OCI-M1 (cell line): ENCODE results near the gene CNTN6.
A peak's percentile ranks its signal among the peaks of the same experiment; 100 is the strongest.

ENCODE experiments used
- DNase-seq: peaks from one replicate; lab custom pipeline; 2025; lab: John Stamatoyannopoulos, UW

CNTN6 gene

DNA sequence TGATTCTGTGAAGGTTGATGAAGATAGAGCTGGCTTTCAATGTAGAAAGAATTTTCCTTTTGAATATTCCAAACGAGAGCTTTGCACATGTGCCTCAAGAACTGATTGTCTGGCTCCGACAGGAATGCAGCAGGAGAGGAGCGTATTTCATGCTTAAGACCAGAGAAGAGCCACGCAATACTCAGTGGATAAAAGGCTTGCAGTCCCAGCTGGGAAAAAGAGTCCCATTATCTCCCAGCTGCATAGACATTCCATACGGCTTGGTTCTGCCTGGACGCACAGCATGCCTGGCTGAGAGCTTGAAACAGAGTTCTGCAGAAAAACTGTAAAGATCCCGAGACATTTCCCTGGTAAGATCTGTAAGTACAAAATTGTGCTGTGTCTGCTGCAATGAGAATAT is at the start of gene CNTN6:
CNTN6 (plus strand) TSS at position 254 of the 400 bp plus-strand sequence. CDS start 54,985 bp downstream, outside the sequence.
- DNase-seq, result no peak

DNA sequence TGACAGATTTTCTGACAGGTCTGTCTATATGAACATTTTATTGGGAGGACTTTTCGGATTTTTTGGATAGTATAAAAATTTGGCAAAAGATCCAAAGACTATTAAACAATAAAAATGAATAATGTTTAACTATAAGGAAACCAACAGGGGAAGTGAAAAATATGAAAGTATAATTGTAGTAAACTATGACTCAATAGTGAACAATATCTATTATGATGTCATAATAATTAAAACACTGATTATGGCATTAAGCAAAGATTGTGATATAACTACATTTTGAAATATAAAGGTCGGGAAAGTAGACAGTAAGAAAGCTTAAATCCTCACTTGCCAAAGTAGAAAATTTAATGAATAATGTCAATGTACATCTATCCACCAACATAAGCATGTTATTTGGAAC is 44.3 kb upstream of the CNTN6 start:
- no peak for DNase-seq

- DNase-seq, result no peak
These were observed 37.0 kb upstream of the CNTN6 start for GRCh38 chr3:1055870-1056269.

DNA sequence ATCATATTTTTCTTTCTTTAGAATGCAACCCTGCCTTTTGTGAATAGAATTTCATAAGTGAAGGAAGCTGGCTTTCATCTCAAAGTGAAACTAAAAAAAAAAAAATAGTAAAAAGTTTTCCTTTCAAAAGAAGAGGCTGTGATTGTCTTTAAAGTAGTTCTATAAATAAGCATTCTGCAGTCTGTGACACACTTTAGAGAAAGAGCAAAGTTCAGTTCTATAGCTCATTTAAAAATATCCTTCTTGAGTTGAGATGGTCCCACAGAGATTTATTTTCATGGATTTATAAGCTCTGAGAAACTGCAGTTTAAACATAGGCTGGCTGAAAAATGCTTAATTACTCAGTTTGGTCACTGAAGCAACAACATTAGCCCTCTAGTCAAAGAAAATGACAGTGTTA is 36.1 kb upstream of the CNTN6 start:
- no peak for DNase-seq

GRCh38 chr3:1057436-1057835 is 35.4 kb upstream of the CNTN6 start:
- DNase-seq, result no peak

DNA sequence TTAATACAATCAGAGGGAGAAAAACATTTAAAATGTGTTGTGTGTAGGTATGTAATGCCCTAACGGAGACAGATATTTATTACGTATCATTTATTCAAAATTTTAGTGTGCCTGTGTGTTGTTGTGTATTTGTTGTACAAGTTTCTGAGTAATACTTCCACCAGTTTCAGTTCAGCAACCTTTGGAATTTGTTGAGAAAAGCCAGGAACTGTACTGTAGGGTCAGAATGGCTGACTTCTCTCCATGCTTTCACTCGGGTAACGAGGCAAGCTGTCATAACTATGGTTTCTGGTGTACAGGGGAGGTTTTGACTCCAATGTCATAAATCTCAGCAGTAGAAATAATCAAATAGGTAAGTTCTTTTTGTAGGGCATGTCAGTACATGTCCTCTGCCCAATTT is 23.8 kb upstream of the CNTN6 start:
- DNase-seq, result no peak

- DNase-seq, result no peak
These were observed 20.8 kb upstream of the CNTN6 start for GRCh38 chr3:1072041-1072440.

- no peak for DNase-seq
These were observed 13.2 kb upstream of the CNTN6 start for GRCh38 chr3:1079662-1080061.

DNA sequence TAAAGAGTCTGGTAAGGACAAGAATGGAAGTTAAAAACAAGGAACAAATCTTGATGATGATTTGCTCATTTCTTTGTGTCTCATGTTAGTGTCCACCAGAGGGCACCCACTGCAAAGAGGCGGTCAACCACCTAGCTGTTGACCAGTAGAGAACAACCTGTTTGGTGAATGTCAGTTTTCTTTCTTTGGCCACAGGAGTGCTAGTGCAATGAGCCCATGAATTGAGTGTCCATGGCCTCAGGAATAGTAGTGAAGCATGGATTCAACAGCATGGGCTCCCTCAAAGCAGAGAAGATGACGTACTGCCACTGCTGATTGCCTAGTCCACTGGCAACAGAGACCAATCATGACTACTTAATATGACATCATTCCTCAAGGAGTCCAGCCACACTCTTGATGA is 10.7 kb upstream of the CNTN6 start:
- peak; percentile 73 for DNase-seq

DNA sequence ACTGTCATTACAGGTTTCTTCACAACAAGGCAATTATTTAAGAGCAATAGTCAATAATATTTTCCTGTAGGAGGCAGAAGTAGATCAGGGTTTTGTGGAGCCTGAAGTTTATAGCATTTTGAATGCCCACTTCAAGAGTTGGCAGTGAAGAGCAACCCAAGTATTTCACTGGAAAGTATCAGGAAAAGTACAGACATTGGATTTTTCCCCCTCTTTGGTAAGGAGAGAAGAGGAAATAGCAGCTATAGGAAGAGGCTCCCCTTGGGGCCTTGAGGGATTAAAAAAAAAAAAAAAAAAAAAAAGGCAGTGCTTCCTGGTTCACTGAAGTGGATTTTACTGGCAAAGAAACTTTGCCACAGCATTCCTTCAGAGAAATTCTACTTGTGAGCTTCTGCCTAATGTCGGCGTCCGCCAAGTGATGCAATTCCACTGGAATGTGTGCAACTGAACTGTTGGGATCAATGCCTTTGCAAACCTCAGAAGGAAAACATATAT is 5.7 kb upstream of the CNTN6 start:
- peak; percentile 24 for DNase-seq

DNA sequence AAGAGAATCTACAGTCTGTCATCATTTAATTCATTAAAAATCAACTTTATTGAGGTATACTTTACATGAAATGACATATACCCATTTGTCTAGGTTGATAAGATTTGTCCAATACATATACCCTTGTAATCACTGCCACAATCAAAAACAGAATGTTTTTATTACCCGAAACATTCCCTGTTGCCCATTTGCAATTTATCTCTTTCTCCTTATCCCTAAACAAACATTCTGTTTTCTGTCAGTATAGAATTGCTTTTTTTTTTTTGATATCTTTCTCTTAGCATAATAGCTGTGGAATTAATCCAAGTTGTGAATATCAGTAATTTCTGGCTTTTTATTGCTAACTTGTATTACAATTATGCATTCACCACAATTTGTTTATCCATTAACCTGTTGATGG is 4.3 kb upstream of the CNTN6 start:
- no peak for DNase-seq

GRCh38 chr3:1091286-1091685 is 1.5 kb upstream of the CNTN6 start:
- DNase-seq, result no peak

DNA sequence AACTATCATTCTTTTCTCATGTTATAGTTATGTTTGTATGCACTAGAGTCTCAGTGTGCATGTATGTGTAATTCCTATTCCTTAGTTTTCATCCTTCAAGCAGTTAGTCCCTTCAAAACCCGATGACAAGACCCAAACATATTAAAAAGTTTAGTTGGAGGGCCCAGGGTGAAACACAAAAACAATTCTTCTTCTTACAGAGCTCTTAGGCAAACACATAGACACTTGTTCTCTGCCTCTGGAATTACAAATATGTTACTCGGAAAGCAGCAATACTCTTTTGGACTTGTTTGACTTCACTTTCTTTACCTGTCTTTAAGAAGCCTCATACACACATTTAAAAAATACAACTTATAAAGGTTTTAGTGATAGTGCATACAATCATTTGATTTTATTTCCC is 763 bp upstream of the CNTN6 start:
- no peak for DNase-seq

DNA sequence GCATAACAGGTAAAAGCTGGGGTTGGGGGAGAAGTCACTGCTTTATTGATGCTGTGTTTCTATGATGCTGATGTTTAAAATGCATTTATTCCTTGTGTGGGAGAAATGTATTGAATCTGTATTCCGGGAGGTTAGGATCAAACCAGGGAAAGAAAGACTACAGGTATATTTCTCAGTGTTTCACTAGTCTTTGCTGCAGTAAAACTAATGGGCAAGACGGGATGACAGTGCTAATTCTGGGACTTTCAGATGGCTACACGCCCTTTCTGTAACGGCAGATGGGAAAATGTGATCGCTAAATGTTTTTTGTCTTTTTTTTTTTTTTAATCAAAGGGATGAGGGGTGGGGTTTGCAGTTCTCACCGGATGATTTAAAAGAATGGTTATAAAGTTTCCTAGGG is 393 bp downstream of the CNTN6 start:
- DNase-seq, result no peak

DNA sequence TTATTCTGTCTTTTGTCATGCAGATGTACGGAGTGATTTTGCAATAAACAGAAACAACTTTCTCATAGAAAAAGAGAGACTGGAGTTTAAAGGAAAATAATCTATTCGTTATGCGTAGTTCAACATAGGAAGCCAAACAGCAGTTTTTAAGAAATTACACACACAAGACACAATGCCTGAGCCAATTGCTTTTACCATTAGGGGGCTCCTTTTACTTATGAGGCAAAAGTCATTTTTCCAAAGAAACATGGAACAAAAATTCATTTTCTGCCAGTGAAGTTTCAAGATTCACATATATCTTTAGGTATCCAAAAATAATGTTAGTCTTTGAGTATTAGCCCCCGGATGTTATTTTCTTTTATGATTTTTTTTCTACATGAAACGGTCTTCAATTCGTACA is 10.7 kb downstream of the CNTN6 start:
- DNase-seq, result peak; percentile 15

DNA sequence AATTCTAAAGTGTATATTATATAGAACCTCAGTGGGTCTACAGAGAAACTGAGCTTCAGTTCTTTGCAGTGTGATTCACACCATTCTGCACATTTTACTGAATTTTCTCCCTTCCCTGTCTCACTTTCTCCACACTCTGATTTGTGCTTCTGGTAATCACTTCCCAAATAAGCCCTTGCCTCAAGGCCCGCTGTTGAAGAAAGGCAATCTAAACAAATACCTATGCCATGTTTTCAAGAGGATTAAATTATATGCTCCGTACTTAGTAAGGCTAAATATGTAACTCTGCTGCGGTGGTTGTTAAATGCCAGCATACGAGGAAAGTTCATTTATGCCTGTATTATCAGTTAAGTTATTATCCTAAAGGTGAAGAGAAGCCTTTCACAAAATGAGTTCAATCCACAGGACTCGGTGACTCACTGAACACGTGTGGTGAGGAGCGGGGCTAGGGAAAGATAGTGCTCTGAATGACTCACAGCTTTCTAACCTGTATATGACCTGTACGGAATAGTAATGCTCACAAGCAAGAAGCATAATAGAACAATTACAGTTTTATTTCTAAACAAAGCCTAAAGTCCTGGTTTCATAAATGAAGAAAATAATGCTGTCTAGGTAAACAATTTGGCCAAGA is 25.1 kb downstream of the CNTN6 start:
- peak; percentile 10 for DNase-seq

DNA sequence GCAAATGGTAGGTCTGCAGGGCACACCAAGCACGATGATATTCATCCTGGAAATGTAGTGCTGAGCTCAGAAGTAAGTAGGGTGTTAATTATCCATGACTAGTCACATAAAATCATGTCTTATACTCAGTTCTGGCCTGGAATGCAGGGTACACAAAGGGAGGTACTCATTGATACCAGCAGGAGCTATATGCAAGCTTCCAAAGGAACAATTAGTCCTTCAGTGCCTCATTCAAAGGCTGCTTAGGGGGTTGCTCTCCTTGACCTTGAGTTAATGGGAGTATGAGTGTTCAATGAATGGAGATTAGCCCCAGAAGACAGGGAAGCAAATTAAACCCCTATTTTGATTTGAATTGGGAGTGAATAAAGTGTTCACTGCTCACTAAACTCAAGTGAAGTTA is 38.3 kb downstream of the CNTN6 start:
- no peak for DNase-seq

DNA sequence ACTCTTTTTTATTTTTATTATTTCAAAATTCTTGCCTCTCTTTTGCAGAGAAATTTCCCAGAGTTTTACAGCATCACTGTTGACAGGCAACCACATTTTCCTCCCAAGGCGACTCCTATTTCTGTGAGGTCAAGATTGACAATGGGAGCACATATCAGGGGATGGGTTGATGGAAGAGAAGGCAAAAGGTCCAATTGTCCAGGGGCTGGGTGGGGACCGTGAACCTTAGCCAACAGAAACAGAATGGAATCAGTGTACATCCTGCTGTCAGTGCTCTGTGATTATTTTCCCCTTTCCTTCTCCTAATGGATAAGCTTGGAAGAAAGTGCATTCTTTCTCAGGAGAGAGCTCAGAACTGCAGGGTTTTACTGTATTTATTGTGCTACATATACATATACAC is 42.4 kb downstream of the CNTN6 start:
- DNase-seq, result no peak

DNA sequence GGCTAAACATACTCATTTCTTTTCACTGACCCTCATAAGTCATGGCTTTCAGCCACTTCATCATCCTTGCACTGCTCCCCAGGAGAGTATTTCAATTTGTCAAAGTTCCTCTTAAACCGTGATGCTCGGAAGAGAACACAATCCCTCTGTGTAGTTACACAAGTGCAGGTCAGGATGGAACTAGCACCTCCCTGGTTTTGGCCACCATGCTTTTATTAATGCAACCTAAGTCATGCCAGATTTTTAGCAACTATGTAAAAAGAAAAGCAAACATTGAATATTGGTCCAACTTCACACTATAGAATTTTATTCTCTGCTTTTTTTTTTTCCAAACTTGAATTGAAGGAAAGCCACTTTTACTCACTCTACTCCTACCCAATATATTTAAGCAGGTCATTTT is 45.2 kb downstream of the CNTN6 start:
- no peak for DNase-seq

DNA sequence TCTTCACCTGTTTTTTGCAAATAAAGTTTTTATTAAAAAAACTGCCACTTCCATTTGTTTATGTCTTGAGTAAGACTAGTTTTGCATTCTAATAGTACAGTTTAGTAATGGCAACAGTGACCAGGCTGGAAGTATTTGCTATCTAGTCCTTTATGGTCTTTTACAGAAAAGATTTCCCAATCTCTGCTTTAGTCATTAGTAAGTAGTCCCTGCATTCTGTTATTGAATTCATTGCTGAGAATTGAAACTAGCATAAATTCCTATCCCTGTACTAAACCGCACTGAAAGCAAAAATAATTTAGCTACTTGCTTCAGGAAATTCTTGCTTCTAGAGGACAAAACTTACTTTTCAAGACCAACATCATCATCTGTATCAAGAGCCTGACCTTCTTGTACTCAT is 46.2 kb downstream of the CNTN6 start:
- DNase-seq, result no peak

DNA sequence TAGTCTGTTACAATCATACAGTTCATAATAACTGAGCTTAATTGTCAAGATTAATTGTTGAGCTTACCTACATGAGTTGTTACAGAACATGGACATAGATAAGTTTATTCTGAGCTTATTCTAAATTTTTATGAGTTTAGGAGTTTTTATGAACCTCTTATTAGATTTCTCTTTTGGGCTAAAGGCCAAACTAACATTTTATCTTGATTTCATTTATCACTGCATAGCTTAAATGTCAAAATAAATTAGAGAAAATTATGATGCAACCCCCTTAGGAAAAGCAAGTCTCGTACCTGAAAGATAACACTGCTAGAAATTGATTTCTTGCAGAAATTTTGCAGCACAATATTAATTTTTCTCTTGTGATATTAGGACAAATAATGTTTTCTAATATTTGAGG is 54.5 kb downstream of the CNTN6 start:
- DNase-seq, result no peak

GRCh38 chr3:1147819-1148218 is 55.0 kb downstream of the CNTN6 start:
- no peak for DNase-seq

DNA sequence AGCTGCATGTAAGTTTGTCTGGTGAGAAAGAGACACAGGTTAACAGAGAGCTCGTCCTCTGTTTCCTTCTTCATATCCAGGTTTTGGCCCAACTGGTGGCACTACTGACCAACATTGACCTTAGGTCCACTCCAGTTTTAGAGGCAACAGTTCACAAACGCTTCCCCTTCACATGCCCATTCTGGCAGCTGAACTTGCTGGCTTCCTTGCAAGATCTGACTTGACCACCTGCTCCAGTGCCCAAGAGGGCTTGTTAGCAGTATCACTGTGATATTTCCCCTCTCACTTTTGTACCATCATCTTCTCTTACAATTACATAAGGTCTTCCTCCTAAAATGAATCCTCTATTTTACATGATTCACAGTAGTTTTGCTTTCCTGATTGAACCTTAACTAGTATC is 71.3 kb downstream of the CNTN6 start:
- DNase-seq, result no peak

DNA sequence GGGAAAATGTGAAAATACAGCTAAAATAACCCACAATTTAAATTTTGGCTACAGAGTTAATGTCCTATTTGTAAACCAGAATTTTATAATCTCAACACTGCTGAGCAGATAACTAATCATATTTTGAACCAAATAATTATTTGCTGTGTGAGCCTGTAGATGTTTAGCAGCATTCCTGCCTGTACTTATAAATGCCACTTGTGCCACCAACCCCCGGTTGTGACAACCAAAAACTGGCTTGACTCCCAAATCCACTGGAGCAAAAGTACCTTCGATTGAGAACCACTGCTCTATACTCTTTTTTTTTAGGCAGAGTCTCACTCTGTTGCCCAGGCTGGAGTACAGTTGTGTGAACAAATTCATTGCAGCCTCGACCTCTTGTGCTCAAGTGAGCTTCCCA is 78.5 kb downstream of the CNTN6 start:
- DNase-seq, result no peak

DNA sequence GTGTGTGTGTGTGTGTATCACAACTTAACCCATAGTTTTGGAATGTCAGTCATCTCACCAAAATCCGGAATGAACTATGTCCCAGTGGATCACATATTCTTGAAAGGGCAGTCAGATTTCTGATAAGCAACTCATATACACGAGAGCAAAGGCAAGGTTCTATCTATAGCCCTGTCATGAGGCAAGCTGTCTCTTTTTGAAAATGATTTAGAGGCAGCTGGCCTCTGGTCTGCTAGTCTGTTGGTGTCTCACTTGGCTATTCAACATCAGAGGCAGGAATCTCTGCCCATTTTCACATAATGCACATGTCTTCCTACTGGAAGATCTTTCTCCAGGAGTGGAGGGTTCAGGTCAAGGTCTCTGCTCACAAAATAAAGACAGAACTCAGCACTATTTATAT is 79.8 kb downstream of the CNTN6 start:
- DNase-seq, result no peak
